Esophagus muscularis mucosa (tissue), 4 donors: Measurements from ENCODE around the gene PDCD1.

Experiments
- EP300 ChIP-seq: sonication (generic); formaldehyde crosslinking; IDR thresholded peaks from one replicate; pipeline ENCODE4 v1.6.1; 2017; ENCODE audit warnings: antibody characterized with exemption
- POLR2A ChIP-seq: fragments of 450-650 bp; IDR thresholded peaks from one replicate; pipeline ENCODE4 v1.6.1; 2017; ENCODE audit warnings: antibody characterized with exemption, moderate library complexity, mild to moderate bottlenecking, low read depth
- POLR2AphosphoS5 ChIP-seq, 2 donors: sonication (generic); formaldehyde crosslinking; IDR thresholded peaks; one replicate each; pipeline ENCODE4 v1.6.1; 2017; ENCODE audit warnings: antibody characterized with exemption in 2 of 2
- TF ChIP-seq, protein P1 (sequence below), 3 experiments: fragments of 200-600 bp in 2 of 3; fragments of 450-650 bp in 1 of 3; sonication (generic) in 2 of 3; IDR thresholded peaks; one replicate each; pipeline ENCODE4 v1.5.1; 2017 to 2019; ENCODE audit warnings: antibody characterized with exemption in 3 of 3, mild to moderate bottlenecking in 2 of 3, moderate library complexity in 1 of 3

DNA sequence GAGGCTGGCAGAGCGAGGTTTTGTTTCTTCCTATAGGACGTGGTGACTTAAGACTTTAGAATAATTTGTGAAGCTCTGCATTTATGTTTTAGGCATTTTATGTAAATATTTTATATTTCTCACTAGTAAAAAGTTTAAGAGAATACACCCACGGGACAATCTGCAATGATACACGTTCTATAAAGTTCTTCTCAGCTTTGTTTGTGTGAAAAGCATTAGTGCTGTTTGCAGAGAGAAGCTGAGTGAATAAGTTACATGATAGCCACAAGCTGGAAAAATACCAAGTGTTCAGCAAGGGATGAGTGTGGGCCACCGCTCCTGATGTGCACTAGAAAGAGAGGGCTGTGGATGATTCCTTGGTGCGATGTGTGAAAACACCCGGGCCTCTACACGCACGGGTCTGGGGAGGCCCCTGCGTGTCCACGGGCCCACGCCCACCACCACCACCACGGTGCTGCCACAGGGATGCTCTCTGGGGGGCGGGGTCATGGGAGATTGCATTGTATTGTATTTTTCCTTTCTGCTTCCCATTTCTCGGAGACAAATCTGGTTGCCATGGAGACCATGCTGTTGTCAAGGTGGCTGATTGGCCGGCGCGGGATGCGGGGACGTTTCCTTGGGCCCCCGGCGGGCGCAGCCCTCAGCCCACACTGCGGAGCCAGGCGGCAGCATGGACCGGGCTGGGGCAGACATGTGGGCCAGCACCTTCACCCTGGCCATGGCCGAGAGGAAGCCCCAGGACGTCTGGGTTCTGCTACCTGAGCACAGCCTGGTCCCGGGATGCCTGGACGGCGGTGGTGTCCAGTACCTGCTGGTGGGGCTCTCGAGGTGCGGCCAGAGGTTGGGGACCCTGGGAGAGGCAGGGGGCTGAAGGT is 10.6 kb upstream of the PDCD1 start, which contains the start of gene RTP5:
- TF ChIP-seq POLR2A (no peak), POLR2AphosphoS5 (IDR thresholded peaks at IDR 0.05) (no peak), EP300 (no peak)
- TF ChIP-seq, protein P1, sequence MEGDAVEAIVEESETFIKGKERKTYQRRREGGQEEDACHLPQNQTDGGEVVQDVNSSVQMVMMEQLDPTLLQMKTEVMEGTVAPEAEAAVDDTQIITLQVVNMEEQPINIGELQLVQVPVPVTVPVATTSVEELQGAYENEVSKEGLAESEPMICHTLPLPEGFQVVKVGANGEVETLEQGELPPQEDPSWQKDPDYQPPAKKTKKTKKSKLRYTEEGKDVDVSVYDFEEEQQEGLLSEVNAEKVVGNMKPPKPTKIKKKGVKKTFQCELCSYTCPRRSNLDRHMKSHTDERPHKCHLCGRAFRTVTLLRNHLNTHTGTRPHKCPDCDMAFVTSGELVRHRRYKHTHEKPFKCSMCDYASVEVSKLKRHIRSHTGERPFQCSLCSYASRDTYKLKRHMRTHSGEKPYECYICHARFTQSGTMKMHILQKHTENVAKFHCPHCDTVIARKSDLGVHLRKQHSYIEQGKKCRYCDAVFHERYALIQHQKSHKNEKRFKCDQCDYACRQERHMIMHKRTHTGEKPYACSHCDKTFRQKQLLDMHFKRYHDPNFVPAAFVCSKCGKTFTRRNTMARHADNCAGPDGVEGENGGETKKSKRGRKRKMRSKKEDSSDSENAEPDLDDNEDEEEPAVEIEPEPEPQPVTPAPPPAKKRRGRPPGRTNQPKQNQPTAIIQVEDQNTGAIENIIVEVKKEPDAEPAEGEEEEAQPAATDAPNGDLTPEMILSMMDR (IDR thresholded peaks at IDR 0.05): no peak
